Activated gamma-delta T cell treated with anti-CD3 and anti-CD28 coated beads, Interleukin-2, amount 50 U/mL, for 16 hours (primary cell): ENCODE results near the gene UBE2D2.

ENCODE experiments used
- DNase-seq: peaks from one replicate; pipeline ENCODE4 v3.0.0-alpha.2; 2020; ENCODE audit warnings: low read depth

Gene UBE2D2

DNA sequence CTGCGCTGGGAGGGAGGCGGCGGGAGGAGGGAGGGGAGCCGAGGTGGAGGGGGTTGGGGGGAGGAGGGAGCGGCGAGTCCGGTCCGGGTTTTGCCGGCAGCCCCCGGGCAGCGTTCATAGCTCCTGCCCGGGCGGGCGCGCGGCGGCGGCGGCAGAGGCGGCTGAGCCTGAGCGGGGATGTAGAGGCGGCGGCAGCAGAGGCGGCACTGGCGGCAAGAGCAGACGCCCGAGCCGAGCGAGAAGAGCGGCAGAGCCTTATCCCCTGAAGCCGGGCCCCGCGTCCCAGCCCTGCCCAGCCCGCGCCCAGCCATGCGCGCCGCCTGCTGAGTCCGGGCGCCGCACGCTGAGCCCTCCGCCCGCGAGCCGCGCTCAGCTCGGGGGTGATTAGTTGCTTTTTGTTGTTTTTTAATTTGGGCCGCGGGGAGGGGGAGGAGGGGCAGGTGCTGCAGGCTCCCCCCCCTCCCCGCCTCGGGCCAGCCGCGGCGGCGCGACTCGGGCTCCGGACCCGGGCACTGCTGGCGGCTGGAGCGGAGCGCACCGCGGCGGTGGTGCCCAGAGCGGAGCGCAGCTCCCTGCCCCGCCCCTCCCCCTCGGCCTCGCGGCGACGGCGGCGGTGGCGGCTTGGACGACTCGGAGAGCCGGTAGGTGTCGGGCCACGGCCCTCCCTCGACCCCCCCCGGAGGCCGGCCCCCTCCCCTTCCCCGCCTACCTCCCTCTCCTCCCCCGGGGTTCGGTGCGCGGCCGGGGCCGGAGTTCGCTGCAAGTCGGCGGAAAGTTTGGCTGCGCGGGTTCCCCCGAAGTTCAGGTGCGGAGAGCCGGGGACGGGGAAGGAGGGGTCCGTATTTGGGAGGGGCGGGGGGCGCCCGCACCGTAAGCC, 87.3 kb downstream of the UBE2D2 start, which contains the start of gene CXXC5:
Gene CXXC5 (plus strand): TSS at position 145 of the 877 bp plus-strand sequence. CDS start 32,175 bp downstream, outside the sequence.
- DNase-seq, result peak; percentile 49

DNA sequence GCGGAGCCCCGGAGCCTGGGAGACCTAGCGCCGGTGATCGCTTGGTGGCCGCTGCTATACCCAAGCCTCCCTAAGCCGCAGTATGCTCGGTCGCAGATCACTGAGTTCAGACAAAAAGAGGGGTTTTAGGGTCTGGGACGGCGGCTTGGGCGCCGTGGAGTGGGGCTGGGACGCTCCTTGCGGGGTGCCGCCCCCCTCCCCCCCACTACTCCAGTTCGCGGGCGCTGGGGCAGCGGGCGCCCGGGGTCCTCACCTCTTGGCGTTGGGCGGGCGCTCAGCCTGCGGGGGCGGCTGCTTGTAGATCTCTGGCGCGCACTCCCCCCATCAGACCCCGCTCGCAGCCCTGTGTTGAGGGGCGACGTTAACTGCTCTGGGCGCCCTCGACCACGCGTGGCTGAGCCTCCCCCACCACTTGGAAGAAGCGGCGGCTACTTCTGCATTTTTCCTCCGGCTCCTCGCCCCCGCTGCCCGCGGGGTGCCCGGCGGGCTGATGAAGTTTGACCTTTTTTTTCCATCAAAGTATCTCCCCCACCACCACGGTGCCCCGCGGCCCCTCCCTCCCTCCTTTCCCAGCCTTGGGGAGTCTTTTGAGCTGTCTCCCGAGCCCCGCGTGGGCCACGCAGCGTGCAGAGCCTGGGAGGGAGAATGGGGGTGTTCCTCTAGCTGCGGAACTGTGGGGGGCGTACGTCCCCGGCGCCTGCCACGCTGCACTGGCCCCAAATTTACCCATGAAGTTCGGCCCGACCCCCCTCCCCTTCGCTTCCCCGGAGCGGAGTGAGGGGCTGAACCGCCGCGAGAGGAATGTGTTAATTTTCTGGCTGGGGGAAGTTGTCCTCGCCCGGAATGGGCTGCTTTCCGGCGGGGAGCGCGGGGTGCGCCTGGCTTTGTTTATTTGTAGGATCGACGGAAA, 88.2 kb downstream of the UBE2D2 start:
- no peak for DNase-seq

DNA sequence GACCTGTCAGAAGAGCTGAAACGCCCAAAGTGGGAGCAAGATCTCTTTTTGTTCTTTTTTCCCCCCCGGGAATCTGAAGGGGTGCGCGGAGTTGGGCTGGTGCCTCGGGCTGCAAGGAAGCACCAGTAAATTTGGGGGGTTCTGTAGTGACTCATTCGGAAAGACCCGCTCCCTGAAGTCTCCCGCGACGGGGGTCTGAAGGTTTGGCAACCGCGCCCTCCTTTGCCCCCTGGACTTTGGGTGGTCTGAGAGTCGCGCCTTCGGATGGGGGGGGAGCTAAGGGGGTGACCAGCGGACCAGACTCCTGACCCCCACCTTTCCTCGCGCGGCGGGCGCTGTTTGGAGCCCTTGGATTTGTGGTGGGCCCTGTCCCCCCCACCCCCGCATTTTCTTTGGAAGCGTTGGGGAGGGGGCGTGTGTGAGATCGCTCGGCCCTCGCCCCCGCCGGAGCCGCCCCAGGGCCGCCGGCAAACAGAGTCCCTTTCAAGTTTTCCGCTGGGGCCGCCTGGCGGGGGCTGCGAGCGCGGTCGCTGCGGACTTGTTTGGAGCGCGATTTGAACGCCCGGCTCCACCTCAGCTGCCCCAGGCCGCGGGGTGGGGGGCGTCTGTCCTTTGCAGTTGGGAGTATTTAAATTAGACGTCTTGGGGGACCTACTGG, 89.0 kb downstream of the UBE2D2 start:
- no peak for DNase-seq

DNA sequence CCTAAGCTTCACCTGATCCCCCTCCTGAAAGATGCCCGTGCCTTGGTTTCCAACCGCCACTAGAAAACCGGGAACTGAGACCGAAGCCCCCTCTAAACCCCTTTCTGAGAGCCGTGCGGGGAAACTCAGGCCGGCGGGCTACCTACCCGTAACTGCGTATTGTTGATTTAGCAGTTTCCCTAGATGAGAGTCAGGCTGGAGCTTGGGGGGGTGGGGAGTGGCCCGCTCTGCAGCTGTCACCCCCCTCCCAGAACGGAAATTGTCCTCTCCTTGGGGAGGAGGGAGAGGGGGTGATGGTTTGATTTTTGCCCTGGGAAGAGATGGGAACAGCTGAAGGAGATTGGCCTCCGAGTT, 89.5 kb downstream of the UBE2D2 start:
- no peak for DNase-seq

DNA sequence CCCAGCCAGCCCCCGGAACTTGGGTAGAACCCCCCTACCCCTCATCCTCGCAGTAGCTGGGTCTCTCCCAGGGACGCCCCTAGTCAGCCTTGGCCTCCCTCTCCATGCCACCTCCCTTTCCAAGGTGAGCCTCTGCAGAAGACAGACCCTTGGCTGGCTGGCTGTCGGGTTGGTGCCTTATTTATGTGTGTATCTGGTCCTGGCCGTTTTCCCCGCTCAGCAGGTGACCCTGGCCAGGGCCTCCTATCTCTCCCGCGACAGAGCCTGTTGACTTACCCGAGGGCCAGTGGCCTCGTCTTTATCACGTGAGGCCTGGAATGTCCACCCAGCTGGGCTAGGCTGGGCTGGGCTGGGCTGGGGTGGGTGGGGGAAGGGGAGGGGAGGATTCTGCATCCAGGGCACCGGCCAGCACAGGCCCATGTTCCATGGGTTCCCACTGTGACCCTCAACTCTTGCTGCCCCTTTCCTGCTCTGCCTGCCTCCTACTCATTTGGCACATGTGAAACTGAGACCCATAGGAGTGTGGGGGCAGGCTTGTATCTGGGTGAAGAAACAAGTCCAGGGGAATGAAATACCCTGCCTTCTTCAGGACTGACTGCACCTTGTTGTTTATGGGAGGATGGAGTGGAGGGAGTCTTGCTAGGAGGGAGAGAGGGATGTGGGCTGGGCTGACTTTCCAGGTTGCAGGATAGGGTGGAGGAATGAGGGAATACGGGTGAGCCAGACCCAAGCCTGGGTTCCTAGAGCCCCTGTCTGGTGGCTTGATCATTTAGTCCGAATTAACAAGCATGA, 90.1 kb downstream of the UBE2D2 start:
- DNase-seq, result no peak

DNA sequence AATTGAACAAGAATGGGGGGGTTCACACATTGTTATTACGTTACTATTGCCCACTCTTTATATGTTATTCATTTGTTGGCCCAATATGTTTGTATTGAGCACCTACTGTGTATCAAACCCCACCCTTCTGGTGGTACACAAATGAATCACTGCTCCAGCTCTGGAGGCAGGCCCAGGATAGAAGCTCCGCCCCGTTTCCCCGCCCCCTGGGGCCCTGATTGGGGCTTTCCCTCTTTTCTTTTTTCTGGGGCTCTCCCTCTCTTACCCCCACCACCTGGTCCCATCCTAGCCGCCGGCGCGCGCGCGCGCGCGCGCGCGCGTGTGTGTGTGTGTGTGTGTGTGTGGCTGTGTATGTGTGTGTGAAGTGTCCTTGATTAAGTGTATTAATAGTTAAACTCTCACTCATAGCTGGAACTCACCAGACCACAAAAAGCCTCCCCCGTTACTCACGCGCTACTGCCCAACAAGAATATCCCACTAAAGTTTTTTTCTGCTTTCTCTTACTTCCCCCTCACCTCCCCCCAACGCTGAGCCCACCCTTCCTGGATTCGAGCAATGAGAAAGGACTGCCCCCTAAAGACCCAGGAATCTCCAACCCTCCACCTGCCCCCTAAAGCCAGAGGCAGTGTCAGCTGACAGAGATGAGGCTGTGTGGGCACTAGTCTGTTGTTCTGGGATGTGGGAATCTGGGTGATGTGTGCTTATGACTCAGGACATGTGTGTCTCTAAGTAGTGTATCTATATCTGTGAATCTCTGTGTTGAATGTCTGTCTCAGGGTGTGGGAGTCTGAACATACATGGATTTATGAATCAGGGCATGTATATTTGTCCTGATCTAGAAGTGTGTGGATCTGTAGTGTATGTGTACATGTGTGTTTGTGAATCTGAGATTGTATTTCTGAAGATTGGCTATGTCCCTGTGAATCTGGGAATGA, 91.0 kb downstream of the UBE2D2 start:
- peak; percentile 59 for DNase-seq

DNA sequence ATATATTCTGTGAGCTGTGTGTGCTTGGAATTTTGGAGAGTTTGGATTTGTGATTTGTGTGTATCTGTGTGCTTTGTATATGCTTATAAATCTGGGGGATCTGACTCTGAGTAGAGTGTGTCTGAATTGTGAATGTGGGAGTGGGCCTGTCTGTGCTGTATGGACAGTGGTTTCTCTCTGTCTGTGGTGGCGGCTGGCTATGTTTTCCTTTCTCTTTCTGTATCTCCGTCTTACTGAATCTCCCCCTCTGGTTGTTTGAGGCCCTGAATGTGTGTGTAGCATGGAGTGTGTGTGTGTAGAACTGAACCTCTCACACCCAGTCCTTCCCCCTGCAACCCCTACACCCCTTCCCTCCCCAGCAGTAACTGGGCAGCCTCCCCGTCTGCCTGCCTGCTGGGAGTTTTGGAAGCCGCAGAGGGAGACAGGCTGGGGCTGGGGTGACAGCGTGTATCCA, 91.7 kb downstream of the UBE2D2 start:
- no peak for DNase-seq

DNA sequence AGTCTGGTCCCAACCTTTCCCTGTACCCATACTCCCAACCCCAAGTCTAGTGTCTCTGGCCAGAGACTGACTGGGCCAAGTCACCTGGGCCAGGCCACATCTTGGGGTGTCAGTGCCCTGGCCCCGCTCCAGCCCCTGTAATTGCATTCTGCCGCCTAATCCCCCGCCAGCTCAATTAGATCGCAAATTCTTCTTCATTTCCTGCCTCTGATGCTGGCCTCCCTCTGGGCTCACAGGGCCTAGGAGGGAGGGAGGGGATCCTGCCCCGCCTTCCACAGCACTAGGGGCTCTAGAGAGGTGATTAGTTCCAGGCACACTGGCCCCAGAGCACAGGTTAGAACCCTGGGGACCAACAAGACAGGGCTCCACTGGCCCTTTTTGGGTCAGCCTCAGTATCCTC, 92.5 kb downstream of the UBE2D2 start:
- no peak for DNase-seq

DNA sequence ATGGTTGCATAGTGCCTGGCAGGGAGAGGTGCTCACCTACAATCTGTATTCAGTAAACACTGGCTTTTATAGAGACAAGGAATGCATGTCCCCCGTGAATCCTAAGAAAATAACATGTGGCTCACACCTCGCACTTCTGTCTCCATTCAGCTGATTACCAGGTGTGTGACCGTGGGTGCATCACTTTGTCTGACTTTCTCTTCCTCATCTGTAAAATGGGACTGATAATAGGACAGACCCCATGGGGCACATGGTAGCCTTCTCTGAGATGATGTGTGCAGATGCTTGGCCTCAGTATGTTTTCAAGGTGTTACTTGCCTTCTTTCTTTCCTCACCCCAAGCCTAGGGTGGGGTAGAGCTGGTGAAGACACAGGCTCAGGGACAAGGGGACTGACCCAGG, 93.3 kb downstream of the UBE2D2 start:
- no peak for DNase-seq

DNA sequence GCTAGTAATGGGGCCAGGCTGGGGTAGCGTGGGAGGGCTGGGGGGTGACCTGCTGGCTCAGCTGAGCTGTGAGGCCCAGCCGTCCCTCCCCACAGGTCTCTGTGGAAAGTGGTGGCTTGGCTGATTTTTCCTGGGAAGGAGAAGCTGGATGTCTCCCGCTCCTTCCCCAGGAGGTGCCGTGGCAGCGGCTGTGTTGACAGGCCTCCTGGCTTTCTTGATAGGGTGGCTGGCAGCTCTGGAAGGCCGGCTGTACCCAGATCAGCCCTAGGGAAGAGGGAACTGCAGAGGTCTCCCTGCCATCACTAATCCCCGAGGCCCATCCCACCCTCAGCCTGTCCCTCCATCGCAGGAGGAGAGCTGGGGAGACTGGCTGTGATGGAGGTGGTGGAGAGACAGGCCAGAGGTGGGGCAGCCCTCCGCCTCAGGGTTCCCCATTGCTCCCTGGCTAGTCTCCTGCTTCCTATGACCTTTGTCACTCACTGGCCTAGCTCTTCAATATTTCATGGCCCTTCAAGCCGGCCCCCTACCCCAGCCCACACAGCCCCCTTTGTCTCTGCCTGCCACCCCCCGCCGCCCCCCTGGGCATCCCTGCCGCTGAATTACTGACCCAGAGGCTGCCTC, 93.8 kb downstream of the UBE2D2 start:
- no peak for DNase-seq

DNA sequence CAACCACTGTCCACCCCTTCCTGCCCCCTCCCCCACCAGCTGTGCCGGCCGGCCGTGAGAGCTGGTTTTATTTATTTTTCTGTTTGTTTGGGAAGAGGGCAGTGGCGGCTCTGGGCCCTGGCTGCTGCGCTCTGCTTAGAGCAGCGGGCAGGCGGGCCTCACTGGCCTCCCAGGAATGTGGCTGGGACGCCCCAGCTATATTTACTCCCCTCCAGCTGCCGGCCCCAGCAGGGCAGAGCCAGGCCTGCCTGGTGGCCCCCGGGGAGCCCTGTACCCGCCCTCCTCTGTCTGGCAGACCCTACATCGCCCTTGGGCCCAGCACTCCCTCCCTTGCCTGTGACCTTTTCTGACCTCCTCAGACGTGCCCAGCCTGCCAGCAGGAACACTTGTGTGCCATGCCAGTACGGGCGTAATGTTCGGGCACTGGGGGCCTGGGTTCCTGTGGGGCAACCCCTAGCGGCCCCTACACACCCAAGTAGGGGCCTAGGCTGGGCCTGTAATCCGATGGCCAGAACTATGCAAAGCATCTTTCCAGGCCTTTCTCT, 94.7 kb downstream of the UBE2D2 start:
- no peak for DNase-seq

DNA sequence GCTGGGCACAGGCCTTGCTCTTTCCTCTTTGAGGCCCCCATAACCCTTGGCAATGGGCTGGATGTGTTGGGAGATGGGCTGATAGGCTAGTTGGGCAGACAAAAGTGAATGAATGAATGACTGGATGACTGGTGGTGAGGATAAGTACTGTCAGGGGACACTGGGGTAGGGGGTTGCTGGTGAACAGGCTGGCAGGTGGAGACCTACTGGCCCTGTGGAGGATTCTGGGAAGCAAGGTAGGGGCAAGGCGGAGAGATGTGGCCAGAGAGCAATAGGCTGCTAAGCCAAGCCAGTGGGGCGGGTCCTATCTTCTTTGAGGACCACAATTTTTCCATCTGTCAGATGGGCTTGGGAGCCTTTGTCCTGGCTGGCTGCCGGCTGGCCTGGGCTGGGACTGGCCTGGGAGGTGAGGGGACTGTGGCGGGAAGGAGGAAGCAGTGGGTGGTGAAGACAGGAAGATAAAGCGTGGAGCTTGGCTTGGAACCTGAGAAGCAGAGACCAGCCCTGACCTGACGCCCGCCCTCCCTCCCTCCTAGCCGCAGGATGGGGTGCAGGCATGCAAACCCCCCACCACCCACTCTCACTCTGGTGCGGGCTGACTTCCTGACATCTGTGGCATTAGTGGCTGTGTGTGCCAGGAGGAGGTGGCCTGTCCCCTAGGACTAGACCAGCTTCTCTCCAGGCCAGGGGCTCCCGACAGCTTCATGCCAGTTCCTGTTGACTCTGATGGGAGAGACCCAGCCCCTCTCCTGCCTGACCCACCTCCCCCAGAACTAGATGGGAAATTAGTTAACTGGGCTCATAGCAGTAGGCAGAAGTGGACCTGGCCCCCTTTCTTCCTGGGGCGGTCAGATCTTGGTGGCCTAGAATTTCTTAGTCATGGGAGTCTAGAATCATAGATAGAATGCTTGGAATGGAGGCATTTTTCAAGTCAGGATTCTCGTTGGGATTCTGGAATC, 96.5 kb downstream of the UBE2D2 start:
- DNase-seq, result no peak

DNA sequence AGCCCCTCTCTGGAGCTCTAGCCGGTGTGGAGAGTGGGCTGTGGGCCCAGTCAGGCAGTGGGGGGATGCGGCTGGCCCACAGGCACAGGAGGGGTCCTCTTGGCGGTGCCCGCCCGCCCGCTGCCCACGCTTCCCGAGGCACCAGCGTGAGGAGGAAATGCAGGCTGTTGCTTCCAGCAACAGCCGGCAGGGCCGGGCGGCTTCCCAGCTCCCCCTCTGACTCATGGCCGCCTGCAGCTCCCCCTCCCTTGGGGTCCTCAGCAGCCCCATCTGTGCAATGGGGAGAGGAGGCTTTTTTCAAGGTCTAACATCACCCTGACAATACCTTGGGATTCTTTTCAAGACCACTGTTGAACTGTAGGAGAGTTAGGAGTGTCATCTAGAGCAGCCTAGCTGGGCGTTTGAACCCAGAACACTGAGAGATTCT, 97.4 kb downstream of the UBE2D2 start:
- no peak for DNase-seq

DNA sequence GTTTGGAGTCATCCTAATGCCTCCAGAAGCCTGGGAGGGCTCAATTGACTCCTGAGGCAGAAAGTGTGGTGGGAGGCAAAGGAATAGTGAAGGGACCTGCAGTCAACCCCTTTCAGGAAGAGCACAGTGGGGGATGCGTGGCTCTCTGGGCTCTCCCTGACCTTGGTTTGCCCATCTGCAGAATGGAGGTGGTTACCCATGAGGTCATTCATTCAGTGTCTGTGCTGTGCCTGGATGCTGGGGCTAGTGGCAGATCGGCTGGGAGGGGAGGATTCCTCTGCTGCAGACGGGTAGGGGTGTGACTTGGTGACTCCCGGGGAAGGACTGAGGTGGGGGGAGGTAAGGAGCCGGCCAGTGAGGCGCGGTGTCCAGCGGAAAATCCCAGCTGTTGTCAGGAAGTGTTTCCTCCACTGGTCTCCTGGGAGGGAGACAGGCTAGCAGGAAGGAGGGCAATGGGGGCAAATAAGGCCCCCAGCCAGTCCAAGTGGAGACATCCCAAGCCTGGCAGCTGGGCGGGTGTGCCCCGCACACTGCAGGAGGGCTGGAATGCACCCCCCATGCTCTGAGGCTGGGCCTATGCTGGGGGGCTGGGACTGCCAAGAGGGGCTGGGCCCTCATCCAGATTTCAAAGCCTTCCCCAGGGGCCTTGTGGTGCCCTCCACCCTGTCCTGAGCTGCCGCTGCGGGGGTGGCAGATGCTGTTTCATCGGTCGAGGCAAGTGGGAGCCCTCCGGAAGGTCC, 98.0 kb downstream of the UBE2D2 start:
- DNase-seq, result no peak

DNA sequence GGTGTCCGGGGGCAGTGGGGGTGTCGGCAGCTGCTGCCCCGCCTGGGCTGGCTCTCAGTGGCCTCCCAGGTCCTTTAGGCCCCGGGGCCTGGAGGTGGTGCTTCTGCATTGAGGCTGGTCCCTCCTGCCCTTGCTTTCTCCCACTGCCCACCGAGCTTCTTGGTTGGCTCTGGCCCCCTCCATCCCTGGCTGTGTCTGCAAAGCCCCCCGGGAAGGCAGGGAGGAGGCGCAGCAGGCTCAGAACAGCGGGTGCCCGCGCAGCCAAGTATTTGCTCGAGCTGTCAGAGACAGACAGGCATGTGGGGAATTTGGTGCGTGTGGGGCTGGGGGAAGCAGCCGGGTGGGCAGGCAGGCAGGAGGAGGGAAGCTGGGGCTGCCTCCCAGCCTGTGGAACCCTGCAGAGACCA, 98.6 kb downstream of the UBE2D2 start:
- no peak for DNase-seq

DNA sequence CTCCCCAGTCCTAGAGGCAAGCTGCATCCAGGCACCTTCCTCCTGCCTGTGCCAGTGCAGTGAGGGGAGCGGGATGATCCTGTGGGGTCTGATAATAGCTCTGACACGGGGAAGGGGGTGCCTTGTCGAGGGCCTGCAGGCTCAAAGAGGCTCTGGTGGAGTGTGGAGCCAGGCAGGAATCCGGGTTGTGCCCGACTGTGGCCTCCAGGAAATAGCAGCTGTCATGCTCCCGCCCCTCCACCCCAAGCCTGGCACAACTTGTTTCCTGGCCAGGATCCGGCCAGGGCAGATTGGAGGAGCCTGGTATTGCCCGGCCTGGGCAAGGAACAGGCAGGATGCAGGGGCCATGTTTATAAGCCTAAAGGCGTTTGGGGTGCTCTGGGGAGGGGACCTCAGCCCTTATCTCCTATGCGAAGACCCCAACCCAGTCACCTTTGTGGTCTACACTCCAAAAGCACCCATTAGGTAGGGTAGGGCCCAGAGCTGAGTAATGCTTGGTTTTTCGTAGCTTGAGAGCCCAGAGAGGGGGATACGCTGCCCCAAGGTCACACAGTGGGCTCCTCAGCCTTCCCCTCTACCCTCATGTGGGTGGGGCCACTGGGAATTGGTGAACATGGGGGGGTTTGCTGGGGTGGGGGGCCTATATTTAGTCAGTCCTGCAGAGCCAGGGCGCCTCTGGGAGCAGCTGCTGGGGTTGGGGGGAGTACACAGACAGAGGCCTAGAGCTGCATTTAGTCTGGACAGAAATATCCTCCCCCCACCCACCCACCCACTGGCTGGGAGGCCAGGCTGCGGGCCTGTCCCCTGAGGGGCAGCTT, 99.2 kb downstream of the UBE2D2 start:
- no peak for DNase-seq
